Measurements from ENCODE around the gene PCCA.

DNA sequence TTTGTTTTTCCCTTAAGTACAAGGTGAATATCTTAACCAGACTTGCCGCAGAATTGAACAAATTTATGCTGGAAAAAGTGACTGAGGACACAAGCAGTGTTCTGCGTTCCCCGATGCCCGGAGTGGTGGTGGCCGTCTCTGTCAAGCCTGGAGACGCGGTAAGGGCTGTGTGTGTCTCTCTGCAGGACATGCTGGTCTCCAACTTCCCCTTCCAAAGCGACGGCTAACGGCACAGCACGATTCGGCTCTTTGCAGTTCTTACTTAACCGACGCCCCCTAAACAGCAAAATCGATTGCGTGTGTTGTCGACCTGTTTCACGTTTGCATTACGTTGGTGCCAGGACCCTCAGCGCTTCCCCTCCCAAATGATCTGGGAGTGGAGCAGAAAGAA lies 426.5 kb downstream of the PCCA start:
- TF ChIP-seq, protein P1, sequence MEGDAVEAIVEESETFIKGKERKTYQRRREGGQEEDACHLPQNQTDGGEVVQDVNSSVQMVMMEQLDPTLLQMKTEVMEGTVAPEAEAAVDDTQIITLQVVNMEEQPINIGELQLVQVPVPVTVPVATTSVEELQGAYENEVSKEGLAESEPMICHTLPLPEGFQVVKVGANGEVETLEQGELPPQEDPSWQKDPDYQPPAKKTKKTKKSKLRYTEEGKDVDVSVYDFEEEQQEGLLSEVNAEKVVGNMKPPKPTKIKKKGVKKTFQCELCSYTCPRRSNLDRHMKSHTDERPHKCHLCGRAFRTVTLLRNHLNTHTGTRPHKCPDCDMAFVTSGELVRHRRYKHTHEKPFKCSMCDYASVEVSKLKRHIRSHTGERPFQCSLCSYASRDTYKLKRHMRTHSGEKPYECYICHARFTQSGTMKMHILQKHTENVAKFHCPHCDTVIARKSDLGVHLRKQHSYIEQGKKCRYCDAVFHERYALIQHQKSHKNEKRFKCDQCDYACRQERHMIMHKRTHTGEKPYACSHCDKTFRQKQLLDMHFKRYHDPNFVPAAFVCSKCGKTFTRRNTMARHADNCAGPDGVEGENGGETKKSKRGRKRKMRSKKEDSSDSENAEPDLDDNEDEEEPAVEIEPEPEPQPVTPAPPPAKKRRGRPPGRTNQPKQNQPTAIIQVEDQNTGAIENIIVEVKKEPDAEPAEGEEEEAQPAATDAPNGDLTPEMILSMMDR (IDR thresholded peaks at IDR 0.05), result no peak
- TF ChIP-seq POLR2A (IDR thresholded peaks at IDR 0.05), result no peak

All from tibial nerve (tissue), 3 donors.